Gastroesophageal sphincter (tissue), 2 donors: ENCODE measurements around the gene GIPC3.

ENCODE experiments used
- POLR2A ChIP-seq, 2 donors: fragments of 450-650 bp; IDR thresholded peaks; one replicate each; pipeline ENCODE4 v1.6.1; 2017; ENCODE audit warnings: antibody characterized with exemption in 2 of 2, mild to moderate bottlenecking in 2 of 2, moderate library complexity in 1 of 2
- POLR2AphosphoS5 ChIP-seq: sonication (generic); formaldehyde crosslinking; IDR thresholded peaks from one replicate; pipeline ENCODE4 v1.6.1; 2017; ENCODE audit warnings: antibody characterized with exemption

DNA sequence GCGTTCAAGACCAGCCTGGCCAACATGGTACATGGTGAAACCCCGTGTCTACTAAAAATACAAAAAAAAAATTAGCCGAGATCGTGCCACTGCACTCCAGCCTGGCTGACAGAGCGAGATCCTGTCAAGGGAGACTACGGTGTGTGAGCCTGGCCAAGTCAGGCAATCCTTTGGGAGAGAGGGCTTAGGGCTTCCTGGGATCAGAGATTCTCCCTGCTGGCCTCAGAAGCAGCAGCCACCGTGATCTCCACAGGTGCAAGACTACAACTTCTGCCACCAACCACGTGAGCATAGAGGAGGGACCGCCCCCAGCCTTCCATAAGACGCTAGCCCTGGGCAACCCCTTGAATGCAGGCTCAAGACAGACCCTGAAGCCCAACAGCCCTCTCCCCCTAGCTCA is 35.5 kb upstream of the GIPC3 start:
- TF ChIP-seq POLR2AphosphoS5 (no peak), POLR2A (IDR thresholded peaks at IDR 0.05) (no peak)
